Left cardiac atrium (tissue), 4 donors: ENCODE data around the gene SLC47A2. TPM values are rescaled to one million over a fixed set of nuclear protein-coding genes. Genes with fewer than 3 reads are reported as not detected.

ENCODE experiments used
- ATAC-seq, 2 donors: fragments of 200-7000 bp; cut with Tn5 transposase; one replicate each; pipeline ENCODE4 v1.9.1; 2020; ENCODE audit warnings: mild to moderate bottlenecking in 2 of 2, moderate library complexity in 2 of 2
- DNase-seq: peaks from one replicate; pipeline ENCODE4 v3.0.0-alpha.2; 2020
- intact Hi-C, 2 donors: fragments of 100-400 bp; cut with DNase I; formaldehyde crosslinking; loops; one replicate each; pipeline versions ENCODE4 v1.14.1 to v1.15.1; 2022 to 2023
- total RNA-seq, 2 donors: library from RNA; stranded (reverse); fragmentation: NEBNext Ultra II Directional; extraction: Animal tissue kit (Norgen Biotek cat#: 25700); gene quantifications; one replicate each; pipeline ENCODE4 v1.2.1, GENCODE V29; 2021
- donor health status: DM: no; HTN: yes; CAD: no.
- donor health status: DM: no; HTN: yes; CAD: no; lungs with severe emphysema.
- donor health status: DM: yes; HTN: yes; CAD: no.
- donor health status: Dilated cardiomyopathy.

SLC47A2 gene
- total RNA-seq, 2 donors from 2014 or later = not detected

DNA sequence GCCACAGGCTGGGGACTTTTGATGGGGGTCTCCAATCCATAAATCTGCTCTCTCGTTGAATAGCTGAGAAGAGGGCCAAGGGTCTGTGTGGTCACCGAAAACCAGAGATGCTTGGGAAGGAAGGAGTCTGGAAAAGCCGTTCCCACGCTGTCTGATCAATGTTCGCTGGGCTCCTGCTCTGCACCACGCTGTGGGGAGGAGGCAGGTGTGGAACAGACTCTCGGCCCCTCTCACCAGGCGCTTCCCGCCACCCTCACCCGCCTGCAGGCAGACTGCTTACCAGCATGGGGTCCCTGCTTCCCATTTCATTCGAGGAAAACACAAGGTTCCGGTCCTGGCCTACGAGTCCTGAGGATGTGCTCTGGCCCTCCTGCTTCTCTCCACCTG is 32.4 kb upstream of the SLC47A2 start:
- DNase-seq (no peak), ATAC-seq (no peak)
- intact Hi-C loops = no loop called here

DNA sequence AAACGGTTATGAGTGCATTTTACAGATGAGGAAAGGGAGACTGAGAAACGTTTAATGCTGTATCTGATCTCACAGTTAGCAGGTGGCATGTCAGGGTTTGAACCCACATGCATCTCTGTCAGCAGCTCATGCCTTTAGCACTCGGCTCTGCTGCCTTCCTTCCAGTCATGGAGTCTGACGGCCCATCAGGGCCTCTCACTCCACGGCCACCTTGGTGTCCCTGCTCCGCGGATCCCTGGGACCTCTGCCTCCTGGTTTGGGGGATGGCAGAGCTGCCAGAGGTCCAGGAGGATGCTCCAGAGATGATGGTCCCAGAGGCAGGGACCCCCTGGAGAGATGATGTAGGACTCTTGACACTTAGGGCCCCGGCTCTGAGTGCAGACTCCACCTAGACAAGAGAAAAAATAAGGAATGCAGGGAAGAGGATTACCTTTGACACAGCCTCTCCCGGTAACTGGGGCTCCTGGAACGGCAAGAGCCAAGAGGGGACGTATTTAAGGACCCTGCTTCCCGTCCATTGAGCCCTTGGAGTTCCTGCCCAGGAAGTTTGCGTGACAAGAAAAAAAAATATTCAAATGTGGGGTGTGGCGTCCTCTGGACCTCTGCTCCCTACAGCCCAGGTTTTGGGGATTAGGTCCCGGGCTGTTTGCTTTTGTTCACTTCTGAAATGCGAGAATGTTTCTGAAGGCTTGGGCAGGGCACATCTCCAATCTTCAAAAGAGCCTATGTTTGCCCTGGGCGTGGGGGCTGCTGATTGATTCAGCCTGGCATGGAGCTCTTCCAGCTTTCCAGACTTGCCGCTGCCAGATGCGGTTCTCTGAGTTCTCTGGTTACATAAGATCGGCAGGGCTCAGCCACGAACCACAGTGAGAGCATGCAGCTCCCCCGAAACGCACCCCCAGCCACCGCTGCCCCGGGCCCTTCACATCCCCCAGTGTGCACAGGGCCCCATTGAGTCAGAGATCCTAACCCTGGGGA is 31.7 kb upstream of the SLC47A2 start, which contains the start of gene ALDH3A1:
Gene ALDH3A1, minus strand, starts transcription at position 470 of the 978 bp plus-strand sequence. CDS start 3,169 bp downstream, outside the sequence.
- intact Hi-C loops = no loop called here
- ATAC-seq (peak in 1 of 2 donors; percentile 12), DNase-seq (no peak)

DNA sequence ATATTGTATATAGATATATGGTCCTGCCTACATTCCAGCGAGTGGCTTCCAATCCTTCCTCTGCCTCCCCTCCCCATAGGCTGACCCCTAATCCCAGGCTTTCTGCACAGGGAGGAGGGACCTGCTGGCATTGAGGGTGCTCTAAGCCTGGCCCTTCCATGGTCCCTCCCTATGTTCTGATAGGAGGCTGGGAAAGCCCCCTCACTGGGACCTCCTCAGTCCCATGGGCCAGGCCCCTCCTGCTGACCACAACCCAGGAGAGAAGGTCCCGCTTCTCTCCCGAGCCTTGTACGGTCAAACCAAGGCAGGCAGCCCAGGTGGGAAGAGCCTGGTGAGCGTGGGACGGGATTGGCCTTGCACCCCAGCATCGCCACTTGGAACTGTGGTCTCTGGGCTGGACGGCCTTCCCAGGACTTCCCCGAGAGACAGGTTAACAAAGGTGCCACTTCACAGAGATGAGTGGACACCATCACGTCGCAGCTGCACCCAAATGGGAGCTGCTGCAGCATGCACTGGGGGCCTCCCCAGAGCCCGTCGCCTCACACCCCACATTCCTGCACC is 30.9 kb upstream of the SLC47A2 start:
- intact Hi-C loops = no loop called here
- DNase-seq = no peak
- no peak for ATAC-seq

DNA sequence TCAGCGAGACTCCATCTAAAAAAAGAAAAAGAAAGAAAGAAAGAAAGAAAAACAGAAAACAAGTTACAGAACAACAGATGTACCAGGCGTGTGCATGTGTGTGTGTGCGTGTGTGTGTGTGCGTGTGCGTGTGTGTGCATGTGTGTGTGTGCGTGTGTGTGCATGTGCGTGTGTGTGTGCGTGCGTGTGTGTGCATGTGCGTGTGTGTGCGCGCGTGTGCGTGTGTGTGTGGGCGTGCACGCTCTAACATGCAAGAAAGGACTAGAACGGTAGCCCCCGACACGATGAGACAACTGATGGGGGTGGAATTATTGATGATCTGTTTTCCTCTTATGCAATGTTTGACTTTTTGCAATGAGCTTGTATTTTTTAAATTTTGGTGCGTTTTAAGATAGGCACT is 30.1 kb upstream of the SLC47A2 start:
- intact Hi-C loops = no loop called here
- ATAC-seq (no peak), DNase-seq (no peak)

DNA sequence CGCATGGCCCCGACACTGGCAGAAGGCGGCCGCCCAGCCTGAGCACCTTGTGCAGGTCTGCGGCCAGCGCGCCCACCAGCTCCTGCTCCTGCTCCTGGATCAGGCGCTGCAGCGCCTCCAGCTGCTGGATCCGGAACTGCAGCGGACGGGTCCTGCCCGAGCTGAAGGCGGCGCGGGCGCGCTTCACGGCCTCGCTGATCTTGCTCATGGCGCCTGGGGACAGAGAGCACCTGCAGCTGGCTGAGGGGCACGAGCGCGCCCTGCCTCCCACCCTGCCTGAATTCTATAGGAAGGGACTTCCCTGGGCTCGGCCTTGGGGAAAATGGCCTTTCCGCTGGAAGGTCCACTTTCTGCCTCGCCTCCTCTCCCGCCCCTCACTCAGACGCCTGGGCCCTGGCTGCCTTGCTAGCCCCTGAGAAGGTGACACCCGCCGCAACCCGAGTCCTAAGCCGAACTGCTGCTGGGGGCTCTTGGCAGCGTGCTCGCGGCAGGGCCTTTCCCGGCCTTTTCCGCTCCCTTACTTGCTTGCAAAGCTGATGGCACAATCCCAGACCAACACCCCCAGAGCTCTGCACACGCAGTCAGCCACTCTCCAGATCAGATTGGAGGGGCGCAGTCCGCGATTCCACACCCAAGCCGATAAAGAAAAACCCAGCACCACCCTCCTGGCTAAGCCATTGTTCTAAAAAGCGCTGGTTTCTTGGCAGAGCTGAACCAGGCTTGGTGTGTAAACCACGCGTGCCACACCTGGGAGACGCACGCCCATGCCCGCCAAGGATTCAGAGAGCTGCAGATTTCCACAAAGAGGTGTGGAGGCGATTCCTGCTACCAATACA is 28.8 kb upstream of the SLC47A2 start:
- intact Hi-C loops = no loop called here
- ATAC-seq (peak; percentile 89 to 92), DNase-seq (peak; percentile 92)

DNA sequence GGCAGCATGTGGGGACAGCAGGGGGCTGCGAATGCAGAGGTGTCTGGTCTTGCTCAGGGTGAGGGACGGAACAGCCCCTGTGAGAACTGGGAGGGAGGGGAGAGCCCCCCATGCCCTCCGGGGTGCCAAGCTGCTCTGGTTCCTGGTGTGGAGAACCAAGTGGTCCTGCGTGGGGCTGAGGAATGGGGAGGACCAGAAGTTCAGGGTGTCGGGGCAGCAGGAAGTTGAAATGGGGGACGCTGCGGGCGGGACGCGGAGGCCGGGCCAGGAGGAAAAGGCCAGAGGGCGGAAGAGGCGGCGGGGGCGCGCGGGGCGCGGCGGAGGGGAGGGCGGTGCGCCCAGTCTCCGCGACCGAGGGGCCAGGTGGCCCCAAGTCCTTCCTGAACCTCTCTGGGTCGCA is 28.1 kb upstream of the SLC47A2 start:
- DNase-seq (peak; percentile 41), ATAC-seq (peak; percentile 46 to 50)
- intact Hi-C loops = no loop called here

DNA sequence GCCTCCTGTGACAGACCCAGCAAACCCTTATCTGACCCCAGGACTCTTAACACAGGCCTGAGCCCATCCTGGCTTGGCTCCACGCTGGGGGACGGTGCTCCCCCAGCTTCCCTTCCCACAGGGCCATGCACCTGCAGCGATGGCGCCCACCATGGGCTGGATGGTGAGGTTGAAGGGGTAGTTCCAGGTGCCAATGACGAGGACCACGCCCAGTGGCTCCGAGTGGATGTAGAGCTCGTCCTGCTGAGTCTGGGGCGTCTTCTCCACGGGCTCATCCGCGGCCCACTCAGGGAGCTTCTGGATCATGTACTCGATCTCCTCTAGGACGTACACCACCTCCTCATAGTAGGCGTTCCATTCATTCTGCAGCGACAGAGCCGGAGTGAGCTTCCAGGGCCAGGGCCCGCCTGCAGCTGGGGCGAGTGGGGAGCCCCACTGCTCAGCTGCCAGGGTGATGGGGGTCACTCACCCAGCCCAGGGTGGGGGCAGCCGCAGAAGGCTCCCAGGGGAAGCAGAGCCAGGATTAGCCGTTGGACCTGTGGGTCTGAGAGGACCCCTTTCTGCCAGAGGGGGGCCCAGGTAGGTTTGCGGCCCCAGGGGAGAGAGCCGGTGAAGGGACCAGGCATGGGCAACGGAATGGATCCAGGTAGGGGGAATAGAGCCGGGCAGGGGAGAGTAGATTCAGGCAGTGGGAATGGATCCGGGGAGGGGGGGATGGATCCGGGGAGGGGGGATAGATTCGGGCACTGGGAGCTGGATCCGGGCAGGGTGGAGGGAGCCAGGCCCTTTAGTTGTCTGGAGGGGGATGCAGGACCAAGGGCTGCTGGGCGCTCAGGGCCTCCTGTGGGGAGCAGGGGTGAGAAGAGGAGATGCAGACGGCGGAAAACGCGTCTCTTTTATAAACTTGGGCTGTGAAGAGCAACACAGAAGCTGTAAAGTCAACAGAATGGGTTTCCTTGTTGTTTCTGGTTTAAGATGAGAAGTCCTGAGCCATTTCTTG is 27.0 kb upstream of the SLC47A2 start:
- DNase-seq = no peak

DNA sequence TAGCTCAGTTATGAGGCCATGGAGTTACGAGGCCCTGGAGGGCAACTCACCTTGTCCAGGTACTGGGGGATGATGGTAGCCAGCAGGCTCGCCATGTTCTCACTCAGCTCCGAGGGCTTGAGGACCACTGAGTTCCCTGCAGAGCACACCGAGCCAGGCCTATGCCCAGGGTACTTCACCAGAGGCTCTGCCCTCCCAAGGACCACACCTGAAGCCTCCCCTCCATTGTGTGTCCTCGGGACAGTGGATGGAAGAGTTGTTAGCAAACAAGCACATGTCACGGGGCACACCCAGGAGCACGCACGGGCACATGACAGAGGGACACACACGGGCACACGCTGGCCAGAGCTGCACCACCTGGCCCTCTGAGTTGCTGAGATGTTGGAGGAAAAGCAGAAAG is 26.1 kb upstream of the SLC47A2 start:
- DNase-seq (no peak), ATAC-seq (no peak)
- intact Hi-C loops = no loop called here

More for the DNA sequence above, 27.0 kb upstream of the SLC47A2 start:
- intact Hi-C loops = no loop called here
- ATAC-seq = no peak

DNA sequence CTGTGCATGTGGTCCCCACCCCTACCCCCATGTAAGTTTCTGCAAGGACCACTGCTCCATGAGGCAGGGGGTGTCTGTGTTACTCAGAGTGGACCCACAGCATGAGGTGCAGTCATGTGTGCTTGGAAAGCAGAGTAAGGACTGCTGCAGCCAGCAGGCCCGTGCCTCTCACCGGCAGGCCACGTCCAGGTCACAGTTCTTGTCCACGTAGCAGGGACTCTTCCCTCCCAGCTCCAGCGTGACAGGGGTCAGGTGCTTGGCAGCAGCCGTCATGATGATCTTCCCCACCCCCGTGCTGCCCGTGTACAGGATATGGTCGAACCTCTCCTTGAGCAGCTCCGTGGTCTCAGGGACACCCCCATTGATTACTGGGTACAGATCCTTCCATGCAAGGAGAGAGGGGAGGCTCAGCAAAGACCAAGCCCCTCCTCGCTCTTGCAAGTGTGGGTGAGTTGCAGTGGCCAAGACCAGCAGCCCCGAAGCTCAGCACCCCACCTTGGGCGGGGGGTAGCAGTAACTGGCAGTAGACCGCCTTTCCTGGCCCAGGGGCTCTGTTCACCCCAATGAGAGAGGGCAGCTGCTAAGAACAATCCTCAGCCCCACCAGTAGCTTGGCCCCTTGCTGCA is 25.6 kb upstream of the SLC47A2 start:
- intact Hi-C loops = no loop called here
- DNase-seq (no peak), ATAC-seq (no peak)

DNA sequence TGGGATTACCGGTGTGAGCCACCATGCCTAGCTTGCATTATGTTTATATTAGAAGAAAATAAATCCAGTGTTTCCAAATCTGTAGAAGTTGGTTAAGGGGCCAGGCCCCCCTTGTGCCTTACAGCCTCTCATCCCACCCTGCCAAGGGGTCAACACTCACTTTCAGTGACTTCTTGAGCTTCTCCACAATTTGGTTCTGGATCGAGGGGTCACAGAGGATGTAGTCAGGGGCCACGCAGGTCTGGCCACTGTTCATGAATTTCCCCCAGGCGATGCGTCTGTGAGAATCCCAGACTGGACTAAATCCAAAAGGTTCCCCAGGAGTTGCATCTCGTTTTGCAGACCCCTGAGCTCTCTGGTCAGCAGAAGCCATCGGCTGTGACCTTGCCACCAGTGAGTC is 24.5 kb upstream of the SLC47A2 start:
- no peak for DNase-seq
- intact Hi-C loops = no loop called here

DNA sequence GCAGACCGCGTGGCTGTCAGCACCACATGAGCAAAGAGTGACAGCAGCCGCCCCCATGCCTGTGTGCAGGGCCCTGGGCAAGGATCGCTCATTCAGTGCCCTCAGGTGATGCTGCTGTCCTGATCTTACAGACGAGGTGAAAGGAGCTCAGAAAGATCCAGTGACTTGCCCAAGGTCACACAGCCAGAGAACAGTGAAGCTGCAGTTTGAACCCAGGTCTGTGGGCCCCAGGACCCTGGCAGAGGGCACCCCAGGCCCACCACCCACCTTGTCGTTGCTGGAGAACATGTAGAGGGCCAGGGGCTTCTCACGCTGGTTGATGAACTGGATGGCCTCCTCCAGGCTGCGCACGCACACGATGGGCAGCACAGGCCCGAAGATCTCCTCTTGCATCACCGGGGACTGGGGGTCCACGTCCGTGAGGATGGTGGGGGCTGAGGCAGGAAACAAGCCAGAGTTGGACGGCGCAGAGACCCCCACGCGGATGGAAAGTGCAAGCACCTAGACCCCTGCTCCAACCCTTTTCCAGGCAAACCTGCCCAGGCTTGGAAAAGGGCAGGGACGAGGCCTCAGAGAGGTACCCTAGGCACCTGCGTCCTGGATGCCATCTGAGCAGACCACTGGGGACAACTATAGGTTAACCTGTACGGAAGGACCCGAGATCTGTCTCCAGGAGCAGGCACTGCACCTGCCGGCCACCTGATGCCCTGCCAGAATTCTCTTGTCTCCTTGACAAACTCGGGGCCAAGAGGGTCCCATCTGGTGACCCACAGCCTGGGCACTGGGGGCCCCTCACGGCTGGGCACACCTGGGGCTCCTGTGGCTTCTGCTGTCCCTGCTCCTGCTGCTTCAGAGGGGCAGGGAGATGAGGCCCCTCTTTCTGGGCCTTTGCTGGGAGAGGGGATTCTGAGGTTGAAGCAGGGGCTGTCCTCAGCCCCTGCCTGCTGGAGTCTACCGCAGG is 23.1 kb upstream of the SLC47A2 start:
- intact Hi-C loops = no loop called here
- ATAC-seq (no peak), DNase-seq (no peak)

More for the DNA sequence above, 24.5 kb upstream of the SLC47A2 start:
- no peak for ATAC-seq

DNA sequence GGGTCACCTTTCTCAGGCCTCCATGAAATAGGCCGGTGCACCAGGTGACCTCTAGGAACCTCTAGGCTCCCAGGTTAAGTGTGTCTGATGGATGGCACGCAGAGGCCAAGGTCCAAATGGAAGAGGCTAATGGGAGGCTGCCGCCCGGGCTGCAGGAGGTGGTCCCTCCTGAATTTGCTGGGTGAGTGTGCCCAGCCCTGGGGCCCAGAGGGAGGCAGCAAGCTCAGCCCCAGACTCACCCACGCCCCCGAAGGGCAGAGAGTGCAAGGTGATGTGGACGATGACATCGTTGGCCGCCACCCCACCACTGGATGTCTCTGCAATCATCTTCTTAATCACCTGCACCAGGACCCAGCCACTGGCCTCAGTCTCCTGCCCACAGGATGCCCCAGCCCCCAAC is 22.4 kb upstream of the SLC47A2 start:
- intact Hi-C loops = no loop called here
- DNase-seq (no peak), ATAC-seq (no peak)

DNA sequence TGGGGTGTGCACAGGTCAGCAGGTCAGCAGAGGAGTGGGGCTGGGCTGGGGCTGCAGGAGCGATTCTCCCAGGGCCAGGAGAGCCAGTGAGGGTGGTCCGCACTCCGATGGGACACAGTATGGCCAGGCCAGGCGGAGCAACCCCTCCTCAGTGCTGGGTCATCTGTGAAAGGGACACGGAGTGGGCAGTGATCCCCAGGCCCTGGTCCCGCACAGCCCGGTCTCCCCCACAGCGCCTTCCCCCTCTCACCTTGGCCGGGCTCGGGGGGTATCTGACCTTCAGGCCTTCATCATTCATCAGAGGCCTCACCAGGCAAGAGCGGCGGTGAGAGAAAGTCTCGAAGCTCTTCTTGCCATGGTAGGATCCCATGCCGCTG is 21.7 kb upstream of the SLC47A2 start:
- DNase-seq = no peak
- no peak for ATAC-seq
- intact Hi-C loops = no loop called here

DNA sequence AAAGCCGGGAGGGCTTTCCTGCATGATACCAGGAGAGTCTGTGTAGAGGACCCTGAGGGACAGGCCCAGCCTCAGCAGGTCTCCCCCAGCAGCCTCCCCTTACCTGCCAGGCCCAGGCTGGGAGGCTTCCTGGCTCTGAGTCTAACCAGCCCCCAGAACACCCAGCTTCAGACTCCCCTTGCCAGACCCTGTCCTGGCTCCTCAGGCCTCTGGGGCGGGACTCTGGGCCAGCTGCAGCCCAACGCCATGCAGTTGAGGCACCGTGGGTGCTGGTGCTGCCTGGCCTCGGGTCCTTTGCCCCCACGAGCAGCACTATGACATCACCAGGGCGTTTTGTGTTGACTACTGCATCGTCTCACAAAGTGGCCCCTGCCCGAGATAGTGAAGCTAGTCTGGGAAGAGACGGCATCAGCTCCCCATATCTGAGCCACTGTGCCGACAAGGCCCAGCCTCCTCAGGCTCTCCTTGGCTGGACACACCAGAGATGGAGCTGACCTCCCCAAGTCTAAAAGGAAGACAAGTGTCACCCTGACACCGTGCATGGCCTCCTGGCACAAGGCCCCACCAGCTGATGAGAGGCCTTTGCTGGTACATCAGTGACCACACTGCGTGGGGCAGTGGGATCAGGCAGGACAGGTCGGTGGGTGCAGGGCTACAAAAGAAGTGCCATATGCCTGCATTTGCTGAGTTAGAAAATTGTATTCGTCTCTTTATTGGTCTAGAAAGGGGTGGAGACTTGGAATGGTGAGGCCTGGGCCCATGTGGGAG is 21.1 kb upstream of the SLC47A2 start:
- DNase-seq (no peak), ATAC-seq (no peak)
- intact Hi-C loops = no loop called here

DNA sequence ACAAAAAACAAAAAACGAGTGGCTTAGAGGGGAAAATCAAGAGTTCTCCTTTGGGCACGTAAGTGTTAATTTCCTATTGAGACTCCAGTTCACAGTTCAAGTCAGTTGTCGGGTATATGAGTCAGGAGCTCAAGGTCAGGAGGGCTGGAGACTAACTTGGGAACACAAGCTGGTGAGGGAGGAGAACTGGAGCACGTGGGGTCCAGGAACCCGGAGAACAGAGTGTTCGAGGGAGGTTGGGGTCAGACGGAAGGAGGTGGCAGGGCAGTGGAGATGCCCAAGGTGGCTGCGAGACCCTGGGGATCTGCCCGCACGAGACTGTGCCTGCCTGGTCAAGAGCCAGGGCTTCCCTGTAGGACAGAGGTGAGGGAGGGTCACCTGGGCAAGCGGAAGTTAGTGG is 19.7 kb upstream of the SLC47A2 start:
- intact Hi-C loops = no loop called here
- DNase-seq = no peak
- ATAC-seq = no peak

DNA sequence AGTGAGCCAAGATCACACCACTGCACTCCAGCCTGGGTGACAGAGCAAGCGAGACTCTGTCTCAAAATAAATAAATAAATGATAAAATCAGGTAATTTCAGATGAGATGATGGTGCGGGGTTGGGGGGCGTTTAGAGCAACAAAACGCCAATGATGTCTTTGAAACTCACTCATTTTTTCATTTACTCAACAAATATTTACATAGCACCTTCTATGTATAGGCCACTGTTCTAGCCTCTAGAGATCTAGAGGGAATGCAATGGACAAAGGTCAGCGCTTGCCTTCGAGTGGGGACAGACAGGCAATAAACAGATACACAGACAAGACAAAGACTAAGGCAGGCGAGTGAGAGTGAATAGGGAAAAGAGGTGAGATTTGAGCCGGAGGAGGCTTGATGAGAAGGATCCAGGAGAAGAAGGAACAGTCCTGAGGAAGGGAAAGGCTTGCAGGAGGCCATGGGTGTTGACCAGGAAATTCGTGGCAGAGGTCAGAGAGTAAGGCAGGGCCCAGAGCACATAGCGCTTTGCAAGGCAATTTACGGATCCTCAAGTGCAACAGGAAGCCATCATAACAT is 17.7 kb upstream of the SLC47A2 start:
- ATAC-seq (no peak), DNase-seq (no peak)
- intact Hi-C loops = no loop called here
